Breast epithelium (tissue), 3 donors: Measurements from ENCODE around the gene NACAD.

ENCODE experiments used
- CTCF ChIP-seq, 3 donors: fragments of 450-650 bp; IDR thresholded peaks; one replicate each; pipeline ENCODE4 v1.5.1; 2016 to 2017; ENCODE audit warnings: antibody characterized with exemption in 3 of 3, mild to moderate bottlenecking in 3 of 3, moderate library complexity in 3 of 3
- POLR2A ChIP-seq: fragments of 450-650 bp; IDR thresholded peaks from one replicate; pipeline ENCODE4 v1.6.1; 2016; ENCODE audit warnings: antibody characterized with exemption, mild to moderate bottlenecking, moderate library complexity
- POLR2AphosphoS5 ChIP-seq, 3 donors: sonication (generic); formaldehyde crosslinking; IDR thresholded peaks; one replicate each; pipeline ENCODE4 v1.6.1; 2017; ENCODE audit warnings: antibody characterized with exemption in 3 of 3

- TF ChIP-seq POLR2A (no peak), CTCF (IDR thresholded peaks at IDR 0.05) (no peak), POLR2AphosphoS5 (IDR thresholded peaks at IDR 0.05) (no peak)
Observed at GRCh38 chr7:45129181-45129800, 40.5 kb upstream of the NACAD start.
